DOHH2 (cell line): ENCODE results near the gene LRRC37A.
"Not testable (repeated sequence)": the region's sequence is repeated elsewhere in the genome, so short reads cannot be mapped to it uniquely, and the experiment has no call there.

ENCODE experiments used
- EZH2phosphoT487 ChIP-seq: fragments of 200-600 bp; sonication (generic); IDR thresholded peaks from 2 replicates; pipeline ENCODE4 v1.6.1; 2017; ENCODE audit warnings: borderline replicate concordance, mild to moderate bottlenecking, antibody characterized with exemption, low read length, moderate library complexity, mixed read lengths
- TF ChIP-seq, protein P1 (sequence below): fragments of 200-600 bp; sonication (generic); IDR thresholded peaks from one replicate; pipeline ENCODE4 v1.5.1; 2014; ENCODE audit warnings: antibody characterized with exemption, mild to moderate bottlenecking, low read depth, low read length; ENCODE audit not compliant: poor library complexity, severe bottlenecking

GRCh38 chr17:46290906-46291546 lies 3.9 kb upstream of the LRRC37A start:
- TF ChIP-seq, protein P1, sequence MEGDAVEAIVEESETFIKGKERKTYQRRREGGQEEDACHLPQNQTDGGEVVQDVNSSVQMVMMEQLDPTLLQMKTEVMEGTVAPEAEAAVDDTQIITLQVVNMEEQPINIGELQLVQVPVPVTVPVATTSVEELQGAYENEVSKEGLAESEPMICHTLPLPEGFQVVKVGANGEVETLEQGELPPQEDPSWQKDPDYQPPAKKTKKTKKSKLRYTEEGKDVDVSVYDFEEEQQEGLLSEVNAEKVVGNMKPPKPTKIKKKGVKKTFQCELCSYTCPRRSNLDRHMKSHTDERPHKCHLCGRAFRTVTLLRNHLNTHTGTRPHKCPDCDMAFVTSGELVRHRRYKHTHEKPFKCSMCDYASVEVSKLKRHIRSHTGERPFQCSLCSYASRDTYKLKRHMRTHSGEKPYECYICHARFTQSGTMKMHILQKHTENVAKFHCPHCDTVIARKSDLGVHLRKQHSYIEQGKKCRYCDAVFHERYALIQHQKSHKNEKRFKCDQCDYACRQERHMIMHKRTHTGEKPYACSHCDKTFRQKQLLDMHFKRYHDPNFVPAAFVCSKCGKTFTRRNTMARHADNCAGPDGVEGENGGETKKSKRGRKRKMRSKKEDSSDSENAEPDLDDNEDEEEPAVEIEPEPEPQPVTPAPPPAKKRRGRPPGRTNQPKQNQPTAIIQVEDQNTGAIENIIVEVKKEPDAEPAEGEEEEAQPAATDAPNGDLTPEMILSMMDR: not testable (repeated sequence)
- TF ChIP-seq EZH2phosphoT487: not testable (repeated sequence)
